ENCODE data around the gene IFNAR1.

DNA sequence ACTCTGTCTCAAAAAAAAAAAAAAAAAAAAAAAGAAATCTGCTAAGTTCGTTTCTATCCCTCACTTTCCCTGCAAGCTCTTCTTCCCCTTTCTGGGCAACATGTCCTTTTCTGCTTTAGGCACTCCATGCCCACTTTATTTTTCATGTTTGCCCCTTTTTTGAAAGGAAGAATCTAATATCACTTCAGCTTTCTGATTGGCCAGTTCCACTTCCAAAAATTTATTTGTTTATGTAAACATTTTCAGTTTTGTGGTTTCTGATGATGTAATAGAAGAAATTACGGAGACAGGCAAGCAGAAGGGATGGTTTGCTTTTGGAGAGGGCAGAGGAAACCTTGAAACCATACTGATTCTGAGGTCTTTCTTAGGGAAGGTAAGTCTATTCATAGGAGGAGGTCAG, 15.1 kb downstream of the IFNAR1 start:
- TF ChIP-seq, protein P1, sequence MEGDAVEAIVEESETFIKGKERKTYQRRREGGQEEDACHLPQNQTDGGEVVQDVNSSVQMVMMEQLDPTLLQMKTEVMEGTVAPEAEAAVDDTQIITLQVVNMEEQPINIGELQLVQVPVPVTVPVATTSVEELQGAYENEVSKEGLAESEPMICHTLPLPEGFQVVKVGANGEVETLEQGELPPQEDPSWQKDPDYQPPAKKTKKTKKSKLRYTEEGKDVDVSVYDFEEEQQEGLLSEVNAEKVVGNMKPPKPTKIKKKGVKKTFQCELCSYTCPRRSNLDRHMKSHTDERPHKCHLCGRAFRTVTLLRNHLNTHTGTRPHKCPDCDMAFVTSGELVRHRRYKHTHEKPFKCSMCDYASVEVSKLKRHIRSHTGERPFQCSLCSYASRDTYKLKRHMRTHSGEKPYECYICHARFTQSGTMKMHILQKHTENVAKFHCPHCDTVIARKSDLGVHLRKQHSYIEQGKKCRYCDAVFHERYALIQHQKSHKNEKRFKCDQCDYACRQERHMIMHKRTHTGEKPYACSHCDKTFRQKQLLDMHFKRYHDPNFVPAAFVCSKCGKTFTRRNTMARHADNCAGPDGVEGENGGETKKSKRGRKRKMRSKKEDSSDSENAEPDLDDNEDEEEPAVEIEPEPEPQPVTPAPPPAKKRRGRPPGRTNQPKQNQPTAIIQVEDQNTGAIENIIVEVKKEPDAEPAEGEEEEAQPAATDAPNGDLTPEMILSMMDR (IDR thresholded peaks at IDR 0.05 in 2 of 3, conservative IDR thresholded peaks at IDR 0.05 in 1 of 3; ENCODE audit: borderline replicate concordance in 1 of 3, insufficient read depth in 1 of 3, low read depth in 2 of 3, low read length in 2 of 3), result no peak
- TF ChIP-seq SP1 (IDR thresholded peaks at IDR 0.05; ENCODE audit: low read depth) (no peak), POLR2AphosphoS5 (IDR thresholded peaks at IDR 0.05; ENCODE audit: low read depth, low read length) (no peak)
